Endothelial cell of umbilical vein (primary cell): ENCODE data around the gene BTN1A1.

Experiments
- CTCF ChIP-seq, 2 donors: IDR thresholded peaks; 1 replicate in 1 of 2; 2 replicates in 1 of 2; pipeline ENCODE4 v1.5.1; 2011; ENCODE audit warnings: low read length in 2 of 2, mild to moderate bottlenecking in 2 of 2, moderate library complexity in 2 of 2, control low read depth in 1 of 2, inconsistent platforms in 1 of 2, low read depth in 1 of 2; ENCODE audit not compliant: insufficient read depth in 1 of 2; ENCODE audit errors: extremely low read depth in 1 of 2
- EZH2 ChIP-seq: IDR thresholded peaks from 2 replicates; pipeline ENCODE4 v1.6.1; 2012; ENCODE audit warnings: borderline replicate concordance, low read depth, mild to moderate bottlenecking, moderate library complexity, low read length, inconsistent platforms; ENCODE audit not compliant: severe bottlenecking
- FOS ChIP-seq: IDR thresholded peaks from 2 replicates; pipeline ENCODE4 v1.6.1; 2011; ENCODE audit warnings: mild to moderate bottlenecking, low read length, moderate library complexity, borderline replicate concordance; ENCODE audit not compliant: insufficient read depth
- POLR2AphosphoS5 ChIP-seq: IDR thresholded peaks from 2 replicates; pipeline ENCODE4 v1.6.1; 2012; ENCODE audit warnings: low read depth, mild to moderate bottlenecking, control low read depth, low read length, moderate library complexity; ENCODE audit not compliant: insufficient read depth

DNA sequence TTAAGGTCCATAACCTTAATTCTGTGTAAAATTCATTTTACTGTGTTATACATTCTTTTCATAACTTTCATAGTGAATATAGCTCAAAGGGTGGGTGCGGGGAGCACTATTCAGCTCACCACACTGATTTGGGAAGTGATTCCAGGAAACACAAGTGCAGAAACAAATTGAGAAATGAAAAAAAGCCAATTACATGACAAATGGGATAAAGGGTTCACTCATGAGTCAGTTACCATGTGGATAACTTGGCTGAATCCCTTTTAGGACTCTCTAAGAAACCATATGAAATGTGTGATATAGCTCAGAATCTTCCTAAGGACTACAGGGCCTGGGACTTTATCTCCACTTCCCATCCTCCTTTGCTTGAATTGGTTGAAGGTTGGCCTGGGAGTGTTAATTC lies 45.5 kb upstream of the BTN1A1 start:
- no peak for TF ChIP-seq FOS
- TF ChIP-seq CTCF (IDR thresholded peaks at IDR 0.05; ENCODE audit: extremely low read depth in 1 of 2, insufficient read depth in 1 of 2, low read depth in 1 of 2, low read length in 2 of 2) = no peak
- TF ChIP-seq EZH2 = no peak
- no peak for TF ChIP-seq POLR2AphosphoS5
